Stimulated activated CD8-positive, alpha-beta memory T cell treated with anti-CD3 and anti-CD28 coated beads, Interleukin-2, amount 100 ng/mL, for 1 hour (primary cell): ENCODE data around the gene MYO5B.
"Not testable (repeated sequence)": the region's sequence is repeated elsewhere in the genome, so short reads cannot be mapped to it uniquely, and the experiment has no call there.

Experiments used
- DNase-seq, 2 donors: peaks; one replicate each; pipeline ENCODE4 v3.0.0-alpha.2; 2020; ENCODE audit warnings: low read depth in 2 of 2

Gene MYO5B

DNA sequence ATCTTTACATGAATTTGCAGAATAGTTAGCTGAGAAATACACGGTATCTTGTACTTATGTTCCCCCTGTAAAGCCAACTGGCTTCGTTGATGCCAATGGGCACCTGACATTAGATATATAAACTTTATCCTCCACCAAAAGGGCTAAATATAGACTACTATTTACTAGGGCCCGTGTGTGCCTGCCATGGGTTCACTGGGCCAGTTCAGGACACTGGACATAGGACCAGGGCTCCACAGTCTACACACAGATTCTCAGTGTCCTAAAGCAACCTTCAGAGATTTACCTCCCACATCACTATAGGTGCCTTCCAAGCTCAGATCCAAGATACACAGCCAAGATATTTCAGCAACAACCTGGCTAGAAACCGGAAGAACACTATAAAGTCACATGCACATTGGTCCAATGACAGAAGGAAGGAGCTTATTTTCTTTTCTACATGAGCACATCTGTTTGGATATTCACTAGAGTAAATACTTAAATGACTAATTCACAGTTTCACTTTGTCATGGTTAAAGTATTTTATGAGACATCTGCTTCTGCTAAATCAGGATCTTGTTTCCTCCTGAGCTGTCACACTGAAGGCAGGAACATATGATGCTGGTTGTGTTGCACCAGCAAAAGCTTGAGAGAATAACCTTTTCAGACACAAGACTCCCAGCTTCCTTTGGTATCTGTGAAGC lies 95.1 kb downstream of the MYO5B start:
- no peak for DNase-seq

- DNase-seq = no peak
Measured at GRCh38 chr18:50097702-50098101, 97.2 kb downstream of the MYO5B start.

DNA sequence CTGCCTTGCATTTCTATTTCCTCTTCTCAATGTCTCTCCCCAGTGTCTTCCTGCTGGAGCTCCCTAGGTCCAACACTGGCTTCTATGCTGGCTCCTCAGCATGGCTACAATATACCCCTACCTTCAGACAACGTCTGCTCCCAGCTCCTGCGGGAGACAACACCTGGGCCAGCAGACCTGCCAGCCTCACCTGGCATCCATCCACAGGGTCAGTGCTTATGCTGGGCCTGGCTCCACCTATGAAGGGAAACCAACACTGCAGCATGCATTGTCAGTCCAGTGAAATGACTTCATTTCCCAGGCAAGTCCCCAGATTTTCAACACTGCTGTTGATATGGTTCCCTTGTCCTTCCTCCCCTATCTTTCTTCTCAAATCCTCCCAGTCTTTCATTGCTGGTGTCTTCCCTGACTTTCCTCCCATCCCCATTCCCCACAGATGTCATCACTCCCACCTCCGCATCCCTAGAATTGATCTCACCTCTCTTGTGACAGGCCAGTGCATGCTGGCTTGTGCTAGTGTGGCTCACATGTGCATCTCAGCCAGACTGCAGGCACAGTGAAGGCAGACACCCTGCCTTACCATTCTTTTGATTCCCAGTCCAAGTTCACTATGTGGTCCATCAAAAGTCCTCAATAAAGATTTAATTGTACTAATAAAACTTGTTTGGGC lies 98.0 kb downstream of the MYO5B start:
- DNase-seq = no peak

DNA sequence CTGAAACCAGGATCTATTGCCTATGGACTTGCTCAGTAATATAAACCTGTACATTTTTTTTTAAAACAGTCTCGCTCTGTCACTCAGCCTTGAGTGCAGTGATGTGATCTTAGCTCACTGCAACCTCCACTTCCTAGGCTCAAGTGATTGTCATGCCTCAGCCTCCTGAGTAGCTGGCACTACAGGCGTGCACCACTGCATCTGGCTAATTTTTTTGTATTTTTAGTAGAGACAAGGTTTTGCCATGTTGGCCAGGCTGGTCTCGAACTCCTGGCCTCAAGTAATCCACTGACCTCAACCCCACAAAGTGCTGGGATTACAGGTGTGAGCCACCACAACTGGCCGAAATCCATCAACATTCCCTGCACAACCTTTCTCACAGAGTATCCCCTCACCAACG lies 100.2 kb downstream of the MYO5B start:
- not testable (repeated sequence) for DNase-seq

GRCh38 chr18:50094221-50094773 lies 100.7 kb downstream of the MYO5B start:
- no peak for DNase-seq

GRCh38 chr18:50093366-50094064 lies 101.4 kb downstream of the MYO5B start:
- DNase-seq = no peak

GRCh38 chr18:50092245-50092805 lies 102.6 kb downstream of the MYO5B start:
- no peak for DNase-seq

GRCh38 chr18:50091509-50092244 lies 103.3 kb downstream of the MYO5B start:
- no peak for DNase-seq

GRCh38 chr18:50090370-50091312 lies 104.3 kb downstream of the MYO5B start:
- no peak for DNase-seq

GRCh38 chr18:50089702-50090101 lies 105.2 kb downstream of the MYO5B start:
- no peak for DNase-seq

DNA sequence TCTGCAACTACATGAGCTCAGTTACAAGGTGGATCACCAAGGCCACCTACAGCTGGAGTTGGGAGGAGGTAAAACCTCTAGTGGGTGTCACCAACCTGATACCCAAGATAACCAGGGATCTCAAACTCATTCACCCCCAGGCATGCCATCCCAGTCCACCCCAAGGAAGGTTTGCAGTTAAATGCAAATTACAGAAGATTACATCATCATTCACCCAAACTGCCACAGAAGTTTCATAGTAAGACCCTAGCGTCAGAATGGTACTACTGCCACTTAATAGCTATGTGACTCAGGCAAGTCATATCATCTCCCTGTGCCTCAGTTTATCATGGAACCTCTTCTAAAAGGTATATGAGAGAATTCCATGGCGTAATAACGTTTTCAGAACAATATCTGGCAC lies 111.2 kb downstream of the MYO5B start:
- no peak for DNase-seq

DNA sequence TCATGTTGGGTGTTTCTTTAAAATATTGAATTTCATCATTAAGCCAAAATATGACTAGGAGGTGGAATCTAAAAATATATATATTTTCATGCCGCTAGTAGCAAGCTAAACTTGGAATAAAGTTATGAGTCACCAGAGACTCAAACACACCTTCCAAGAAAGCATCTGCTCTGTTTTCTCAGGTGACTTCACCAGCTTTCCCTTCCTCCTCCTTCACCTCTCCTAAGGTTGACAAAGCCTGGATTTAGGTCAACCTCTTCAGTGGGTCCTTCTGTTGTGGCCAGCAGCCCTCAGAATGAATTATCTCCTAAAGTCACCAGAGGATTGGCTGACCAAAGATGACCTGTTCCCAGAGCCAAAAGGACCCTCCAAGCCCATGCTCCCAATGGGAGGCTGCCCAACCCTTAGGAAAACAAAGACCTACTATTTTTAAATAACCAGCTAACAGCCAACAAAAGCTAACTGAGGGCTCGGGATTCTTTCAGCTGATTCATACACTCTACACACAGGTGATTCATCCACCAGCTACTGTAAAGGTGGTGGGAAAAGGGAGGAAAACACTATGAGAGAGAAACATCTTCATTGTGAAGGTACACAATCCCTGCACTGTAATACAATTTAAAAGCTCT lies 113.9 kb downstream of the MYO5B start:
- no peak for DNase-seq

DNA sequence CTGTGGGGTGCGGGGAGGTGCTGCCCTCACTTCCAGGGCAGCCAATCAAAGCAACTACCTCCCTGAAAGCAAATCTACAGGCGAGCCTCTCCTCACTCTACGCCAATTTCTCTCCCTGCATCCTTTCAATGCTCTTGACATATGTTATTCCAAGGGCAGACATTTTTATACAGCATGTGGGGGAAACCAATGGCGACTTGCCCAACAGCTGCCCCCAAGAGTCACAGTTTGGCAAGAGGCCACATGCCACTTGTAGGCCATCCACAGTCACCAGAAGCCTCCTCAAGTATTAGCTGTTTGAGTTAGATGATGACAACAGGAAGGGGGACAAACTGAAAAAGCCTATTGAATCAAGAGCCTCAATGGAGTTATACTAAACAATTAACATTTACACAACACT lies 114.6 kb downstream of the MYO5B start:
- DNase-seq = no peak

GRCh38 chr18:50079571-50080295 lies 115.2 kb downstream of the MYO5B start:
- DNase-seq = no peak

DNA sequence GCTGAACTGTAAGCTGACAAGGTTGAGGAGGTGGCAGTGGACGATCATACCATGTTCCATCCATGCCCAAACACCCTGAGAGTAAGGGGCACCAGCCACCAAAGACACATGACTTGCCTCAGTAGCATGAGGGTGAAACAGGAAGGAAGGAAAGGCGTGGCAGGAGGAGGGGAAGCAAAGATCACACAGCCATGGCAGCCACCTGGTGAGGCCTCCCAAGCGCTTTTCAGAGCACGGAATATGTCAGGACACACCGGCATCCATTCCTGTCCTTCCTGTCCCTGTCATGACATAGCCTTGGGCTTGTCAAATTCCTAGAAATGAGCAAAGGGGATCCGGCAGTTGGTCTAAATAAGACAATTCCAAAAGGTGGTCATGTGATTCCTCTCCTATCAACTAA lies 118.7 kb downstream of the MYO5B start:
- DNase-seq = no peak

DNA sequence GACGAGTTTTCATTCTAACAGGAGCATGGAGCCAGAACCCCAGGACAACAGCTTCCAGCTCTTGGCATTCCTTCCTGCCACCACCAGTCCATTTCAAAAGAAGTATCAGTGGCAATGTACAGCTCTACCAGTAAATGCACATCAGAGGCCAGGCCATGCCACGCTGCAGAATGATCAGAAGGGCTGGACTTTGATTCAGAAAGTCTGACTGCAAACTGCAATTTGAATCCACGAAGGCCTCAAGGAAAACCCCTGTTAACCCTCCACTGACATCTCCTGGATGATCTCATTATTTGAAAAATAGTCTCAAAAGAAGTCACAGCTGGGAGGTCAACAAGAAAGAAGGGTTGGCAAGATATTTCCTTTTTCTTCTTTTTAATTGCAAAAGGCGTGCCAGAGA lies 119.2 kb downstream of the MYO5B start:
- DNase-seq = no peak

- DNase-seq = no peak
Measured at GRCh38 chr18:50074404-50074803, 120.5 kb downstream of the MYO5B start.

DNA sequence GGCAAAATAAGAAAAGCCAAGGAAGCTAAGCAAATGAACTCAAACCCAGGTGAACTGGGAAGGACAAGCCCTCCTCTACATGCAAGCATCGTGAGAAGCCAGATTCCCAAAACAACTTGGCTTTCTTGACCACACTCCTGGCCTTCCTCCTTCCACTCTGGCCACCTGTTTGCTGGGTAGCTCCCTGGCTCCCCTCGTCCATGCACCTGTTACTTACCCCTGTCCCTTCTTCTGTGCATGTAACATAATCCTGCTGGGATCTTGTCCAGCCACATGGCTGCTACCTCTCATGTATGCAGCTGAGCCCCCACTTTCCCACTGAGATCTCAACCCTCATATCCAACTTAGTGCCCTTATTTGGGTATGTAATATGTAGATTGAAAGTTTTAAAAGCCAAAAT lies 121.6 kb downstream of the MYO5B start:
- no peak for DNase-seq

GRCh38 chr18:50072146-50072545 lies 122.8 kb downstream of the MYO5B start:
- no peak for DNase-seq
